Astrocyte (in vitro differentiated cells and primary cell): ENCODE measurements around the gene CPT1A.

Source experiments
- EZH2 ChIP-seq: IDR thresholded peaks from 2 replicates; pipeline ENCODE4 v1.6.1; 2012; ENCODE audit warnings: mild to moderate bottlenecking, low read length, inconsistent platforms; ENCODE audit not compliant: insufficient read depth
- TF ChIP-seq, protein P1 (sequence below): IDR thresholded peaks from 2 replicates; pipeline ENCODE4 v1.5.1; 2011; ENCODE audit warnings: low read depth, mild to moderate bottlenecking, inconsistent platforms, low read length, moderate library complexity; ENCODE audit not compliant: insufficient read depth

DNA sequence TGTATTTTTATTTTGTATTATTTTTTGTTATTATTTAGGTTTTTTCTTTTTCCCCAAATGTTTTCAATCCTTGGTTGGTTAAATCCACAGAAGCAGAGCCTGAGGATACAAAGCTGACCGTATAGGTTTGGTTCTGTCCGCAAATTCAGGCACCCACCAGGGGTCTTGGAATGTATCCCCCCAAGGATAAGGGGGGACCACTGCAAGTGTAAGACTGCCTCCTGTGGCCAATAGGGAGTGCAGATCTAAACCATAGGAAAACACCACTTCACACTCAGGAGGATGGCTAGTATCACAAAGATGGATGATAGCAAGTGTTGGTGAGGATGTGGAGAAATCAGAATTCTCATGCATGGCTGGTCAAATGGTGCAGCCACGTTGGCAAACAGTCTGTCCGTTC, 20.0 kb downstream of the CPT1A start:
- TF ChIP-seq, protein P1, sequence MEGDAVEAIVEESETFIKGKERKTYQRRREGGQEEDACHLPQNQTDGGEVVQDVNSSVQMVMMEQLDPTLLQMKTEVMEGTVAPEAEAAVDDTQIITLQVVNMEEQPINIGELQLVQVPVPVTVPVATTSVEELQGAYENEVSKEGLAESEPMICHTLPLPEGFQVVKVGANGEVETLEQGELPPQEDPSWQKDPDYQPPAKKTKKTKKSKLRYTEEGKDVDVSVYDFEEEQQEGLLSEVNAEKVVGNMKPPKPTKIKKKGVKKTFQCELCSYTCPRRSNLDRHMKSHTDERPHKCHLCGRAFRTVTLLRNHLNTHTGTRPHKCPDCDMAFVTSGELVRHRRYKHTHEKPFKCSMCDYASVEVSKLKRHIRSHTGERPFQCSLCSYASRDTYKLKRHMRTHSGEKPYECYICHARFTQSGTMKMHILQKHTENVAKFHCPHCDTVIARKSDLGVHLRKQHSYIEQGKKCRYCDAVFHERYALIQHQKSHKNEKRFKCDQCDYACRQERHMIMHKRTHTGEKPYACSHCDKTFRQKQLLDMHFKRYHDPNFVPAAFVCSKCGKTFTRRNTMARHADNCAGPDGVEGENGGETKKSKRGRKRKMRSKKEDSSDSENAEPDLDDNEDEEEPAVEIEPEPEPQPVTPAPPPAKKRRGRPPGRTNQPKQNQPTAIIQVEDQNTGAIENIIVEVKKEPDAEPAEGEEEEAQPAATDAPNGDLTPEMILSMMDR, result no peak
- TF ChIP-seq EZH2, result no peak
